SKM-1 (cell line): ENCODE data around the gene SPSB1.

Source experiments
- DNase-seq: peaks from one replicate; lab custom pipeline; 2025; ENCODE audit not compliant: unreplicated experiment; lab: John Stamatoyannopoulos, UW

Gene SPSB1

DNA sequence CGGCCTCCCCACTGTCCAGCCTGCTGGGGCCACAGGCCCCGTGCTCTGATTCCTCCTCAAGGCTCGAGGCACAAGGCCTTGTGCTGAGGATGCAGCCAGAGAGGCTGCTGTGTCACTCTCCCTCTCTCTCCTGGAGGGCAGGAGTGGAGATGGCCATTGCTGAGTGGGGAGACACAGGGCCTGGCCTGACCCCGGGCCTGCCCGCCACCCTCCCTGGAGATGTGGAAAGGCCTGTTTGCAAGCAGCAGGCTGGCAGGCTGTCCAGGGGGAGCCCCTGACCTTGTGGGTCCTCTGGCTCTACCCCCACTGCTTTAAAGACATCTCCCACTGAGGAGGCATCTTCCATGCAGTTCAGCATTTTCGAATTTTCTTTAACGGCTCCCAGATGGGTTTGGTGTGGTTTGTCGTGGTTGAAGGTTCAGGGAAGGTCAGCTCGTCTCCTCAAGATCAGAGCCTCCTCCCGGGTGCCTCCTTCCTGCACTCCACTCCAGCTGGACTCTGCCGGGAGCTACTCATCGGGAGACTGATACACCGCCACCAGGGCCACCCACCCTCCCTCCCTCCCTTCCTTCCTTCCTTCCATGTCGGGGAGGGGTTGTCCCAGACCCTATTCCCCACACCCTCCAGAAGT, 69.1 kb downstream of the SPSB1 start:
- DNase-seq = no peak

DNA sequence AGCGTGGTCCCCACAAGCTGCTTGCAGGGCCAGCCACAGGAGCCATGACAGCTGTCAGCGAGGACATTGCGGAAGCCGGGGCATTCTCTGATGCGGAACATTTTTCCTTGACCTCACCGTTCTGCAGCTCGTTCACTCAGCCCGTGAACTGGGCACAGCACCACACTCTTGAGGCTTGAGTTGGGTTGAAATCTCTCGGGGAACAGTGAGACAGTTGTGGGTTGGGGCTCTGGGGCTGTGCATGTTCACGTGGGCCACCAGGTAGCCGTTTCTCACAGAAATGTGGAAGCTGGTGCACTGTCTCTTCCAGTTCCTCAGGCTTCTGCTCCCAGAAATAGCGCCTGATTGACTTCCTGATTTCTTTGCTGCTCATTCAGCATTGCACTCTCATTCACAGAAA, 69.8 kb downstream of the SPSB1 start:
- DNase-seq = peak; percentile 30

DNA sequence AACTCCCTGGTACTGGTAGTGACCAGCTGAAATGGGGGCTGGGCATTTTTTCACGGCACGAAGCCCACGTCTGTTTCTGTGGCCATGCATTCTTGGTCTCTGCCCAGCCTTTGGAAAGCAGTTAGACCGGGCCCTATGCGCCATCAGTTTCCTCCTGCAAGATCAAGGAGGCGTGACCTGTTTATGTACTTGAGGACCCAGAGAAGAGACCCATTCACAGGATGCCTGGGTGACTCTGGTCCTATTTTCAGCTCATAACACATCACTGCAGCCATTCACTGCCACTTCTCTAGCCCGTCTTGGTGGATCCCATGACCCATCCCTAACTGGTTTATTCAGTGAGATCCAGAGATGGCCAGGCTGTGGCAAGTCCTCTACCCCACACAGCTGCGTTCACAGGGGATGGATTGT, 70.4 kb downstream of the SPSB1 start:
- DNase-seq = no peak

DNA sequence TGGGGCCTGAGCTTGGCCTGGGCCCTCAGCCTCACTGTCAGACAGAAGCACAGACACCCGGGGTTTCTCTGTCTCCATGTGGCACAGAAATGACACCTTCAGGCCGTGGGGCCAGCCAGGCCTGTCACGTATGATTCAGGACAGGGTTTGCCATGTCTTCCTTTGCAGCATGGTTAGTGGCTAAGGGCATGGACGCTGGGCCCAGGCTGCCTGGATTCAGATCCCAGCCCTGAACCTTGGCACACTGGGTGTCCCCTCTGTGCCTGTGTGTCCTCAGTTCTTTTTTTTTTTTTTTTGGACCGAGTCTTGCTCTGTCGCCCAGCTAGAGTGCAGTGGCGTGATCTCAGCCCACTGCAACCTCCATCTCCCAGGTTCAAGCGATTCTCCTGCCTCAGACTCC, 73.6 kb downstream of the SPSB1 start:
- no peak for DNase-seq

DNA sequence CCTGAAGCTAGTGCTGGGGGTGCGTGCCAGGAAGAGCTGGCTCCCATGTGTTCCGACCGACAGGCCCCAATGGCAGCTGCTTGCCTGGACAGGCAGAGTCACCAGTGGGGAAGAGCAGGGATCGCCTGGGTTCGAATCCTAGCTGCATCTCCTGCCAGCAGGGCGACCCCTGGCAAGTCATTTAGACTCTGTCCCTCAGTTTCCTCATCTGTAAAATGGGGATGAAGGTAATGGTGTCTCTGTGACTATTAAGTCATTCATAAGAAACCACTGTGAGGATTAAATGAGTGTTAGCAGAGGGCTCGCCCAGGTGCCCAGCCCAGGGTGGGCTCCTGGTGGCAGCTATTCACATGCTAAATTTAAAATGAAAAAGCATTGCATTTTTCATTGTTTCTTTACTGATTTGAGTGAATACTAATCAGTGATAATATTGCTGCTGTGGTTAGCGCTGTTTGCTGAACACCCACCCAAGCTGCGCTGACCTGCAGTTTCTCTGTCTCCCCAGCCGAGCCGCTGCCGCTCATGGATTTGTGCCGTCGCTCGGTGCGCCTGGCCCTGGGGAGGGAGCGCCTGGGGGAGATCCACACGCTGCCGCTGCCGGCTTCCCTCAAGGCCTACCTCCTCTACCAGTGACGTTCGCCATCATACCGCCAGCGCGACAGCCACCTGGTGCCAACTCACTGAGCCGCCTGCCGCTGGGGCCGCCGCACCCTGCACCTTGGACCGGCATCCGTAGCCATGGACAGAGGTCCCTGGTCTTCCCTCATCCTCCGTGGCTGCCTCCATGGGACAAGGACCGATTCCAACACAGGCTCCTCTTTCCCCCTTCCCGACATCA, 74.5 kb downstream of the SPSB1 start:
- DNase-seq = no peak

DNA sequence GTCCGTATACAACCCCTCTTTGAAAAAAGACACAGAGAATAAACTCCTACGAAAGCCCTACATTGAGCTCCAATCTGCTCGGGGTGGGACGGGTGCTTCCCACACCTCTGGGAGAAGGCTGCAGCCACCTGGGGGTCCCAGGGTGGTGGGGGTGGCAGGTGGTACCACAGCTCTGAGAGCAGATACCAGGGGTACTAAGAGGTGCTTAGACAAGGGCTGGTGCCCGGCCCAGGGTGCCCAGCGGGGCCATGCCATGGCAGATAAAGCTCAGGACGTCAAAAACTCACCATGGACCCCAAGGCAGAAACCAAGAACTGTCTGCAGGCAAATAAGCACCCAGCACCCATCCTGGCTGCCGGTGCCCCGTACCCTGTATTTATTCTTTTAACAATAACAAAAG, 75.1 kb downstream of the SPSB1 start:
- no peak for DNase-seq

DNA sequence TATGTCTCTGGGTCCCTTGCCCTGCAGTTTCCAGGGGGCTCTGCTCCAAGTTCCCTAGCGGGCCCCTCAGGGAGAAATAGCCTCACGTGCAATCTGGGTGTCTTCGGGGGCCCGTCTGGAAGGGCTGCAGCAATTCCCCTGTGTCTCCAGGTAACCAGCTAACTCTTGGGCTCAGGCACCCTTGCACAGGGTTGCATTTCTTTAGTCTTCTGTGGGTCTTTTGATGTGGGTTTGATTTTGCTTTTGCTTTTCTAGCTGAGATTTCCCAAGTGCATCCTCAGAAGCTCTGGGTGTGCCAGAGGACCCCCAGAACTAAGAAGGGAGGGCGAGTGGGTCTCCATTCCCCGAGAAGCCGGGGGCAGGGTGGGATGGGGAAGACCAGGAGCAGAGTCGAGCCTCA, 75.7 kb downstream of the SPSB1 start:
- no peak for DNase-seq

DNA sequence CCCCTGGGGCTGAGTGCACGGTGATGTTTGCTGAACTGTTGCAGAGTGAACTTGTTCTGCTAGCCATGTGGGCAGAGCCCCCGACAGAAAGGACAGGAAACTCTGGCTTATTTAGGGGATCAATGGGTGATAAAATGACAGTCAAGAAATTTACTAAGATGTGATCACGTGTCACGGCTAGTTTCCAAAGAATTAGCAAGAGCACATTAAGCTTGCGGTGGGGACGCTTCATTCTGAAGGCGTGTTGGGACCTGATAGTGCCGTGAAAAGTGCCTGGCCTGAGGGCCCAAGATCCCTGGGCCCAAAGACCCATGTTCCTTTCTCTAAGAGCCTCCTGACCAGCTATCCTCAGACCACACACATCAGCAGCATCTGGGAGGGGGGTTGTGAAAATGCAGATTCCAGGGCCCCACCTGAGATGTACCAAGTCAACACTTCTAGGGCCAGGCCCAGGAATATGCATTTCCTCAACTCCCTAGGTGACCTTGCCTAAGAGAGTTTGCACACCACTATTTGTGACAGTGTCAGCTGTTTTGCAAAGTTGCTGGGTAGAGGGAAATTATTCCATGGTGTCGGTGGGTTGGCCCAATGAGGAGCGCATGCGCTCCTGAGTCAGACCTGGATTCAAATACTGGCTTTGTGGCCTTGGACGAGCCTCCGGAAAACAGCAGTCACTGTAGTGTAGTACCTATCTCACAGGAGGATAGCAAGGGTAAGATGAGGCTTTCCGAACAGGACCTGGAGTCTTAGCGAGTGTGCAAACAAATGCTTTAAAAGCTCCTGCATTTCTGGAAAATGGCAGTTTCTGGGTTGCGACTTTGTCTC, 77.5 kb downstream of the SPSB1 start:
- DNase-seq = no peak

DNA sequence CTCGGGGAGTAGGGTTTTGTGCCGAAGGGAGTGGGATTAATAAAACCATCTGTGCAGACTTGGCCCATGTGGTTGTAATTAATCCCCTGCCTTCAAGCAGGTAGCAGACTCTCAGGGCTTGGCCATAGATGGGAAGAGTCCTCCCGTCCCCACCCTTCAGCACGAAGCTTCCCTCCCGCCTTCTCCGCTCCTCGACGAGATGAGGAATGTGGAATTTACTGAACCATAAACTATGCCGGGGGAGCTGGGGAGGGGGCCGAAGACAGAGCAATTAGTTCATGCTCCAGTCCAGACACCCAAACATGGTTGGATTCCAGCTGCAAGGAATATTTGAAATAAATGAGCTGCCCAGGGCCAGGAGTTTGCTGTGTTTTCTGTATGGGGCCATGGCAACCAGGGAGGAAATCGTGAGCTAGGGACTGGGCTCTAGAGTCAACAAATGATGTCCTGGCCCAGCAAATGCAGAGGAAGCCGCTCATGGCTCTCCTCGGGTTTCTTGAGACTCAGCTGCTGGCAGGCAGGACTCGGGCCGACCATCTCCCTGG, 78.8 kb downstream of the SPSB1 start:
- DNase-seq = no peak

DNA sequence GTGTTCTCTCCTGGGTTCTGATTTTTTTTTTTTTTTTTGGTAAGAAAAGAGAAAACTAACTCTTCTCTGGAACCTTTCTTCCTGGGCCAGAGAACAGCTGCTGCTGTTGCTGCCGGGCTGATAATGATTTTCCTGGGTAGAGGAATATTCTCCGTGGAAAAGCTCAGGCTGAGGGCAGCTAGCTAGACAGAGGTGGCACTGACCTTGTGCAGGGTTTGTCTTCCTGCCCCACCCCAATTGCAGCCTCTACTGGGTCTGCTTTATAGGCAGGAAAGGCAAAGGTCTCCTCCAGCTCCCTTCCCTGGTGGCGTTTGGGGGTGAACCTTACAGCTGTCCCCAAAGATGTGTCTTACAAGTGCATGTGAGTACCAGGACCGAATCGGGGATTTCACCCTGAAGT, 79.3 kb downstream of the SPSB1 start:
- no peak for DNase-seq

DNA sequence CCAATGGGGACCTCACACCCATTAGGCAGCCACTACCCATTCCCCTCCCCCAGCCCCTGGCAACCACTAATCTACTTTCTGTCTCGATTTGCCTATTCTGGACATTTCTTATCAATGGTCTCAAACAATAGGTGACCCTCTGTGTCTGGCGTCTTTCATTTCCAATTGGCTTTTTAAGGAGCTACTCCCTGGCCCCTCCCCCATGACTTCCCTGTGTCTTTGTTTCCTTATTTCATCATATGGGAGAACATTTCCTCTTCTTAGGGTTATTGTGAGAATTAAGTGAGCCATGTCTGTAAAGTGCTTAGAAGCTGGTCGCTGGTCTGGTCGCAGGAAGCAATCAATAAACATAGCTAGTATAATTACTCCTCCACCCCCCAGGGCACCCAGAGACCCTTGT, 80.9 kb downstream of the SPSB1 start:
- DNase-seq = peak; percentile 50

DNA sequence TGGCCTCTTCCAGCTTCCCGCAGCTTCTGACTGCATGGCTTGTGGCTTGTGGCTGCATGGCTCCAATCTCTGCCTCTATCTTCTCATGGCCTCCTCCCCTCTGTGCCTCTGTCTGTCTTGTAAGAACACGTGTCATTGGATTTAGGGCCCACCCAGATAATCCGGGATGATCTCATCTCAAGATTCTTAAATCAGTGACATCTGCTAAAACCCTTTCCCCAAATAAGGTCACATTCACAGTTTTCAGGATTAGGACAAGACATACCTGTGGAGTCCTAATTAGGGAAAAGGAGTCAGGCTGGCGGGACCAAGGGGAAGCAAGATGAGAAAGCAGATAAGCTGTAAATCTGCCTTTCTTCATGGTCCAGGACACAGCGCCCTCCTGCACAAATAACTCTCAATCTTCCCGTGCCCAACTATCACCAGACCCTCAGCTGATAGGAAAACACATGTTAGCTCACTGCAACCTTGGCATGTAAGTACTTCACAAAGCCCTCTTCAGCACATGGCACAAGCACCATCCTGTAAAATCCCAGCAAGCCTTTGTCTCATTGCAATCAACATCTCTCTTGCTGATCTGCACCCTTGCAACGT, 82.2 kb downstream of the SPSB1 start:
- DNase-seq = no peak

DNA sequence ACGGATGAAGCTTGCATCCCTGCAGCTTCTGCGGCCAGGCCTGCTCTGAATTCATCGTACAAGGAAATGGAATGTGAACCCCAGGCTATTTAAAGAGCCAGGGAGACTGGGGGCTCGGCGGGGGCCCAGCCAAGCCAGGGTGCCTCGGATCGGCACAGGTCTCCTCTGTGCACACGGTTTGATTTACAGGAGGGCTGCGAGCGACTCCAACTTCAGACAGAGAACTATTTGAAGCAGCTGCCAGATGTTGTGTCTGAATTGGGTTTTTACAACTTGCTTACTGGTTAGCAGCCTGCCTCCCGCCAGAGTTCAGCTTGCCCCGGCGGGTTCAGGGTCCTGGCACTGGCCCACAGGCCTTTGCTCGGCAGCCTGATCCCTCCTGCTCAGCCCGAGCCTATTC, 83.2 kb downstream of the SPSB1 start:
- no peak for DNase-seq

DNA sequence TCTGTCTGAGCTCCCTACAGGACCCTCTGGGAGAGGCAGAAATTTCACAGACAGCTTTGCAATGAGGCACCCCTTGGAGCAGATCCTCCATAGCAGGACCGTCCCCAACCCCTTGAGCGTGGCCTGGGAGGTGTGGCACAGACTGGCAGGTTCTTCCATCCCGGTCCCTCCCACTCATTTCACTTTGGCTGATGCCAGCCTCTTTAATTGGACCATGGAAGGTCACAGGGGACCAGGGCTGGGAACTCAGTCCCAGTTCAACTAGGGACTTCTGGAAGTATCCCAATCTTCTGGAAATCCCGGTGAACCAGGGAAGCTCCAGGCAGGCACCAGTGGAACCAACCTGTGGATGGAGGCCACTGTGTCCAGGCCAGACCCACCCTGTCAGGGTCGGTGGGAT, 83.7 kb downstream of the SPSB1 start:
- DNase-seq = no peak

DNA sequence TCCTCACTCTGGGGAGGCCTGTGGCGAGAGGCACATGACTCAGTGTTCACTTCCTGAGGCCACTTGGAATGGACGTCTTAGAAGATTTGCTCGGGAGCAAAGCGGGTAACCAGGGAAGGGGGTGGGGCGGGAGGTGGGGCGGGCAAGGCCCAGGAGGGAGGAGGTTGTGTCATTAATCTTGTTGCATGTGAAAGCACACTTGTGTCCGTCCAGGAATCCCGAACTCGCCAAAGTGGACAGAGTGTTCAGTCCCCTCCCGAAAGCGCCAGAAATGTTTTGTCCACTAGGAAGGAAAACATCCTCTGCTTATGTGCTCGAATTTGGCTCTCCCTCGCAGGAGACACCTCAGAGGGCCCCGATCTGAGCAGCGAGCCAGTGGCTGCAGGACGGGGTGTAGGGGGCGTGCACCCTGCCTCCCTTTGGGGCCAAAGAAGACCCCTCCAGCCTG, 84.2 kb downstream of the SPSB1 start:
- no peak for DNase-seq

DNA sequence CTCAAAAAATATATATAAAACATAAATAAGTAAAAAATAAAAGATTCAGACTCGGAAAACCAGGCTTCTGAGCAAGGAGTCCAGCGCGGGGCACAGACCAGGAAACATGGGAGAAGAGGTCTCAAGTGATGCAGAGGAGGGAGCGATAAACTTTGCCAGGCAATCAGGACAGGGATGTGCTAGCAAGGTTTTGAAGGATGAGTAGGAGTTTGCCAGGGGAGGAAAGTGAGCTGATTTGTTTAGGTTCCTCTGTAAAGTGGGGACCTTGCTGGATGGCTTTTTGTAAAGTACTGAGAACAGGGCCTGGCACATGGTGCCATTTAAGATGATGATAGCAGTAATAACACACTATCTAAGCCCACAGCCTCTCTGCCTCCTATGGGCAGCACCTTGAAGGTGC, 86.1 kb downstream of the SPSB1 start:
- no peak for DNase-seq

DNA sequence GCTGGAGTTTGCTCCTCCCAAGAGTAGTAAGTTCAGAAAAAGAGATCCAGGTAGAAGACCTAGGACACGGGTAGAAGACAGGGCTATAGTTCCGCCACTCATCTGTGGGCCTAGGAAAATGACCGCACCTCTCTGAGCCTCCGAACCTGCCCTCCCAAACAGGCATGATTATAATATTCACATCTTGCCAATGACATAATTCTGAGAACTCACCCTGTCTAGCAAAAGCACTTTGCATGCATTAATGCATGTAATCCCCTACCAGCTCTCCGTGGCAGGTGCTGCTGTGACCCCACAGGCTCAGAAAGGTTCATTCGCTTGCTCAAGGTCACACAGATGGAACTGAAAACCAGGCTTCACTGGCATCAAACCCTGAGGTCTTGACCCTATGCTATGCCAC, 88.0 kb downstream of the SPSB1 start:
- DNase-seq = no peak

DNA sequence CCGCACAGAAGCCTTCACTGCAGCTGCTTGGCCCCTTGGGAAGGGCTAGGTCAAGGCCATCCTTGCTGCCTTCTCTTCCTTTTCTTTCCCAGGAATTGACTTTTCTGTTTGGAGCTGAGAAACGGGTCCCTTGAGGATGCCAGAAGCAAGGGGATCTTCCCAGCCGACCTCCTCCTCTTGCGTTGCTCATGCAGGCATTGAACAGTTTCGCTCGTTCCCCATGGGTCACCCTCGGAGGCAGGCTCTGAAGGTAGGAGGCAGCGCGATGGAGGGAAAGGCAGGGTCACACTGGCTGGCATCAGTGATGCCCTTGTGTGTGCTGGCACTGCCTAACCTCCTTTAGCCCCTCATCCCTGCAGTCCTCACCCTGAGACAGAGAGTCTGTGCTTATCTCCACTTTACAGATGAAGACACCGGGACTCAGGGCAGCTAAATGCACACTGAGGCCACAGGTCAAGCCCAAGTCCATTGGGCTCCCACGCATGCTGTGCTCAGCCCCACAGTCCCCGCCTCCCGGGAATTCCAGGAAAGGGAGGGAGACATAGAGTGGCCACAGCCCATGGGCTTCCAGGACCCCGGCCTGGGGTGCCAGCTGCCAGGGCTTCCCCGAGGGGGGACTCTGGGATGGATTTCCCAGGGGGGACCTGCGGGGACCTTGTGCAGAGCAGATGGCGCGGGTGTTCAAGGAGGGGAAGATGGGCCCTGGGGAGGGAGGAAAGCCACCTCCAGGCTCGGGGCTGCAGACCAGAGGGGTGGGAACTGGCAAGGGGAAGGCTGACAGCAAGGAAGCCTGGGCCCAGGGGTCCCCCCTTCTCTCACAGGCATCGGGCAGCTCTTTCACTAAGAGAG, 90.2 kb downstream of the SPSB1 start:
- DNase-seq = no peak

DNA sequence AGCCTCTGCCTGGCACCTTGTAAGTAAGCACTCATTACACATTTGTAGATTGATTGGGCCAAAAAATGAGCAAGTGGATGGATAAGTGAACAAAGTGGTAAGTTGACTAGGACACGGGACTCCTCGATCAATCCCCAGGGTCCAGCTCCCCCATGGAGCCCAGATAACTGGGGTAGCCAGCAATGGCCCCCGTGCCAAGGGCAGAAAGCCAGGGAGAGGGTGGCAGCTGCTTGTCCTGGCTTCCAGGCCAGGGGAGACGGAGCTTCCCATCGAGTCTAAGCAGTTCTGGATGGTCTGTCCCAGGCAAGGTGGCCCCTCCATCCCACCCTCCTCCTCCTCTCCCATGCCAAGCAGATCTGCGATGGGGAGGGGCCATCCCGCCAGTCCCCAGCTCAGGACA, 91.4 kb downstream of the SPSB1 start:
- no peak for DNase-seq

DNA sequence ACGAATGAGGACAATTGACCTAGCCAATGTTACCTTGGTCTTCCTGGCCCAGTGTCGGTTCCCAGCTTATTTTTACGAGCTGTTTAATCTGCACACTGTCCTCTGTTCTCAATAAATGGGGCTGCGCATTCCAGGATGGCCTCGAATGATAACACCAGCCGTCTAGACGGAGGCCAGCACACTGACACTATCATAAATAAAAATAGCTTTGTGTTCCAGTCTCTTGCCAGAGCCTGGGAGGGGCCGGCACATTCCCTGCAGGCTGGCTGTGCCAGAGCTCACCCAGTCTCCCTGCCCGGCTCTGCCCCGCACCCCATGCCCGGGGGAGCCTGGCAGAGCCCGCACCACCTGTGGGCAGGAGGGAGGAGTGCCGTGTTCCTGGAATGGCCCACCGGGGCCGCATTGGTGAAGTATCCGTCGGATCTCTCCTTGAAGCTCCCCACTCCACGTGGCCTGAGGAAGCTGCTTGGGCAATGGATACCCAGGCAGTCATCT, 92.1 kb downstream of the SPSB1 start:
- DNase-seq = no peak
